SK-N-SH (cell line): Measurements from ENCODE around the gene TRAT1. TPM values are rescaled to one million over a fixed set of nuclear protein-coding genes. Genes with fewer than 3 reads are reported as not detected.
"Not testable (repeated sequence)": the region's sequence is repeated elsewhere in the genome, so short reads cannot be mapped to it uniquely, and the experiment has no call there.

Experiments
- CTCF ChIA-PET: fragments of 300-600, 350-600 bp; formaldehyde crosslinking; extraction: SDS; loops from one replicate; lab custom pipeline; 2021; lab: Yijun Ruan, JAX
- POLR2A ChIA-PET: fragments of 350-600 bp; sonication (Branson Sonifier 250); formaldehyde crosslinking; extraction: SDS; loops from one replicate; lab custom pipeline; 2020; ENCODE audit warnings: antibody characterized with exemption, inconsistent platforms; lab: Yijun Ruan, JAX
- DNase-seq: peaks from one replicate; pipeline ENCODE4 v3.0.0; 2012
- H2AFZ ChIP-seq: fragments of 200-600 bp; sonication (generic); 2 replicates; pipeline ENCODE4 v1.8.1; 2016; ENCODE audit warnings: antibody characterized with exemption, mild to moderate bottlenecking, low read depth
- H3F3A ChIP-seq: fragments of 200-600 bp; sonication (generic); replicated peaks from 2 replicates; pipeline ENCODE3; 2016; ENCODE audit warnings: antibody characterized with exemption, mild to moderate bottlenecking; ENCODE audit not compliant: insufficient read depth
- H3K27ac ChIP-seq, 2 experiments: fragments of 200-500 bp in 1 of 2; fragments of 200-600 bp in 1 of 2; sonication (Bioruptor generic) in 1 of 2; sonication (generic), shearing (Covaris generic) in 1 of 2; 2 replicates each; pipeline versions ENCODE4 v1.5.1 to v1.6.1; 2014 to 2016; ENCODE audit warnings: low read depth in 2 of 2, inconsistent platforms in 1 of 2, low read length in 1 of 2, mild to moderate bottlenecking in 1 of 2, mixed read lengths in 1 of 2
- H3K27me3 ChIP-seq: fragments of 200-600 bp; sonication (generic), shearing (Covaris generic); 2 replicates; pipeline ENCODE4 v1.6.1; 2016; ENCODE audit warnings: mixed run types; ENCODE audit not compliant: insufficient read depth
- H3K36me3 ChIP-seq, 2 experiments: fragments of 200-500 bp in 1 of 2; fragments of 200-600 bp in 1 of 2; sonication (Bioruptor generic) in 1 of 2; sonication (generic) in 1 of 2; replicated peaks in 1 of 2; 2 replicates each; pipeline versions ENCODE3 to v1.5.1; 2014 to 2016; ENCODE audit warnings: low read length in 1 of 2, mild to moderate bottlenecking in 1 of 2; ENCODE audit not compliant: insufficient read depth in 2 of 2, control insufficient read depth in 1 of 2
- H3K4me1 ChIP-seq, 2 experiments: fragments of 200-500 bp in 1 of 2; fragments of 200-600 bp in 1 of 2; sonication (Bioruptor generic) in 1 of 2; sonication (generic), shearing (Covaris generic) in 1 of 2; 2 replicates each; pipeline versions ENCODE4 v1.5.1 to v1.6.1; 2014 to 2016; ENCODE audit warnings: low read depth in 1 of 2, low read length in 1 of 2, mixed run types in 1 of 2; ENCODE audit not compliant: insufficient read depth in 2 of 2, control insufficient read depth in 1 of 2
- H3K4me2 ChIP-seq: fragments of 200-600 bp; sonication (generic), shearing (Covaris generic); 2 replicates; pipeline ENCODE4 v1.6.1; 2017; ENCODE audit warnings: mixed run types
- H3K4me3 ChIP-seq, 2 experiments: fragments of 200-500 bp in 1 of 2; fragments of 200-600 bp in 1 of 2; sonication (Bioruptor generic) in 1 of 2; sonication (generic), shearing (Covaris generic) in 1 of 2; 2 replicates each; pipeline versions ENCODE4 v1.5.1 to v1.8.1; 2014 to 2016; ENCODE audit warnings: low read depth in 2 of 2, inconsistent platforms in 1 of 2, low read length in 1 of 2, mild to moderate bottlenecking in 1 of 2, mixed read lengths in 1 of 2, moderate library complexity in 1 of 2
- H3K79me2 ChIP-seq: fragments of 200-600 bp; sonication (generic); 2 replicates; pipeline ENCODE4 v1.8.1; 2017; ENCODE audit warnings: mild to moderate bottlenecking; ENCODE audit not compliant: insufficient read depth
- H3K9ac ChIP-seq: fragments of 200-600 bp; sonication (generic); 2 replicates; pipeline ENCODE4 v1.6.1; 2017; ENCODE audit warnings: mixed run types
- H3K9me2 ChIP-seq: fragments of 200-600 bp; sonication (generic); 2 replicates; pipeline ENCODE4 v1.6.1; 2017; ENCODE audit warnings: mixed run types
- H3K9me3 ChIP-seq: fragments of 200-600 bp; sonication (generic); 2 replicates; pipeline ENCODE4 v1.6.1; 2017; ENCODE audit warnings: mixed run types, mild to moderate bottlenecking, moderate library complexity
- H4K20me1 ChIP-seq: fragments of 200-600 bp; sonication (generic); 2 replicates; pipeline ENCODE4 v1.6.1; 2017; ENCODE audit warnings: mild to moderate bottlenecking, mixed run types; ENCODE audit not compliant: insufficient read depth
- CTCF ChIP-seq: fragments of 200-600 bp; sonication (generic); IDR thresholded peaks from 2 replicates; pipeline ENCODE4 v1.6.1; 2017; ENCODE audit warnings: antibody characterized with exemption, mild to moderate bottlenecking, moderate library complexity
- FOXM1 ChIP-seq: IDR thresholded peaks from 2 replicates; pipeline ENCODE4 v1.4.0; 2012; ENCODE audit warnings: low read depth, mild to moderate bottlenecking
- JUND ChIP-seq: IDR thresholded peaks from 2 replicates; pipeline ENCODE4 v1.4.0; 2012
- MAX ChIP-seq: IDR thresholded peaks from 2 replicates; pipeline ENCODE4 v1.4.0; 2012; ENCODE audit warnings: low read depth
- POLR2AphosphoS5 ChIP-seq: IDR thresholded peaks from 2 replicates; pipeline ENCODE4 v1.6.1; 2012; ENCODE audit warnings: low read depth, low read length
- RXRA ChIP-seq: IDR thresholded peaks from 2 replicates; pipeline ENCODE4 v1.4.0; 2012; ENCODE audit warnings: low read depth, mild to moderate bottlenecking, borderline replicate concordance
- USF2 ChIP-seq: fragments of 150-350 bp; IDR thresholded peaks from 2 replicates; pipeline ENCODE4 v1.6.1; 2017; ENCODE audit warnings: antibody characterized with exemption, low read length, low read depth, borderline replicate concordance
- WGBS: methylation state at CpG from one replicate; pipeline ENCODE4 v1.1.6; 2017; ENCODE audit warnings: low lambda C conversion rate; 5-methylcytosine and 5-hydroxymethylcytosine counted together
- polyA plus RNA-seq, 3 experiments: library from polyadenylated mRNA; depleted of rRNA; stranded (reverse); fragments of >200 nt; gene quantifications; 2 replicates each; pipeline ENCODE4 v1.2.3, GENCODE V29; 2012

The TRAT1 gene
- polyA plus RNA-seq, 1 of the 3 experiments (the other 2 are of a cell fraction), result not detected

GRCh38 chr3:108823227-108823626 is 641 bp downstream of the TRAT1 start:
- H3K9me2 ChIP-seq, result no peaks in the 10 kb centered on the region
- TF ChIP-seq CTCF (no peak), USF2 (no peak), RXRA (no peak)
- no peaks in the 10 kb centered on the region for H3K4me1 ChIP-seq
- WGBS, result 54% methylated on average over 2 of the region's 2 CpGs
- no peaks in the 10 kb centered on the region for H3K27me3 ChIP-seq
- no peak overlapping the region for H3K27ac ChIP-seq
- POLR2A ChIA-PET, result no interaction called here
- H3K36me3 ChIP-seq, result no peaks in the 10 kb centered on the region
- H3K9me3 ChIP-seq, result no peaks in the 10 kb centered on the region
- no peak overlapping the region for H3K4me2 ChIP-seq
- H3K79me2 ChIP-seq, result no peaks in the 10 kb centered on the region
- H3K4me3 ChIP-seq, result no peak overlapping the region
- H3K9ac ChIP-seq, result no peak overlapping the region
- no peaks in the 10 kb centered on the region for H3F3A ChIP-seq
- no peak overlapping the region for H2AFZ ChIP-seq
- no peak for DNase-seq
- CTCF ChIA-PET, result no interaction called here
- H4K20me1 ChIP-seq, result no peaks in the 10 kb centered on the region

- H3K27me3 ChIP-seq, CTCF ChIA-PET, H3K27ac ChIP-seq, H4K20me1 ChIP-seq, H3K9ac ChIP-seq, H3K4me2 ChIP-seq, H3K79me2 ChIP-seq, DNase-seq, H3K9me3 ChIP-seq, H3K9me2 ChIP-seq, H3F3A ChIP-seq, H3K4me3 ChIP-seq, POLR2A ChIA-PET, H3K36me3 ChIP-seq, H3K4me1 ChIP-seq, H2AFZ ChIP-seq: not testable (repeated sequence)
- 80% methylated on average over 10 of the region's 10 CpGs for WGBS
These were observed 1.2 kb downstream of the TRAT1 start for GRCh38 chr3:108823803-108824202.

- TF ChIP-seq JUND, result no peak
- TF ChIP-seq POLR2AphosphoS5, result no peak
- no peak for TF ChIP-seq FOXM1
- TF ChIP-seq MAX, result no peak
- DNase-seq, result no peak
- ChIA-PET CTCF (no interaction called here), POLR2A (no interaction called here)
- no peak overlapping the region for H3K9ac ChIP-seq
- no peaks in the 10 kb centered on the region for H3K27me3 ChIP-seq
- no peaks in the 10 kb centered on the region for H3K36me3 ChIP-seq
- no peaks in the 10 kb centered on the region for H4K20me1 ChIP-seq
- no peaks in the 10 kb centered on the region for H3K9me3 ChIP-seq
- WGBS, result 57% methylated on average over 6 of the region's 6 CpGs
- no peaks in the 10 kb centered on the region for H3K4me1 ChIP-seq
- H3K27ac ChIP-seq, result no peak overlapping the region
- H3K9me2 ChIP-seq, result no peaks in the 10 kb centered on the region
- no peaks in the 10 kb centered on the region for H3F3A ChIP-seq
- H3K79me2 ChIP-seq, result no peaks in the 10 kb centered on the region
- H2AFZ ChIP-seq, result no peak overlapping the region
- H3K4me3 ChIP-seq, result no peak overlapping the region
- H3K4me2 ChIP-seq, result no peak overlapping the region
These were observed 4.0 kb downstream of the TRAT1 start for GRCh38 chr3:108826309-108827187.
